Stimulated activated CD8-positive, alpha-beta memory T cell treated with anti-CD3 and anti-CD28 coated beads, Interleukin-7, amount 100 ng/mL, for 24 hours (primary cell): ENCODE results near the gene GLS2.
"Not testable (repeated sequence)": the region's sequence is repeated elsewhere in the genome, so short reads cannot be mapped to it uniquely, and the experiment has no call there.

Experiments
- DNase-seq: peaks from one replicate; pipeline ENCODE4 v3.0.0-alpha.2; 2020; ENCODE audit warnings: low read depth

The GLS2 gene

DNA sequence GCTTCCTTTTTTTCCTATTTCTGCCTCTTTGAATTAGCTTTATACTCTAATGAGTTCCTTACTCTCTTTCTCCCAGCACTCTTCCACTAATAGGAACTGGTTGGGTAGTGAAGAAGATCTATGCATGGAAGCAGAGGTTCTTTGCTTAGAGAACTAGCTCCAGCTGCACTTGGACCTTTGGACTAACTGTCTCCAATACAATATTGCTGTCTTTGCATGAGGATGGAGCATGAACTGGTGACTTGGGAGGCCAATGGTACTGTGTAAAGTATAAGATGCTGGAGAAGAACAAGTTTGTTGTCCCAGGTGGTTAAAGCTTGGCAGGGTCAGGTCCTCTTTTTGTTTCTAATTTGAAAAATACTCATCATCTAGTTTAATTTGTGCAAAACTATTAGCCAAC is 2.4 kb upstream of the GLS2 start:
- DNase-seq: no peak

DNA sequence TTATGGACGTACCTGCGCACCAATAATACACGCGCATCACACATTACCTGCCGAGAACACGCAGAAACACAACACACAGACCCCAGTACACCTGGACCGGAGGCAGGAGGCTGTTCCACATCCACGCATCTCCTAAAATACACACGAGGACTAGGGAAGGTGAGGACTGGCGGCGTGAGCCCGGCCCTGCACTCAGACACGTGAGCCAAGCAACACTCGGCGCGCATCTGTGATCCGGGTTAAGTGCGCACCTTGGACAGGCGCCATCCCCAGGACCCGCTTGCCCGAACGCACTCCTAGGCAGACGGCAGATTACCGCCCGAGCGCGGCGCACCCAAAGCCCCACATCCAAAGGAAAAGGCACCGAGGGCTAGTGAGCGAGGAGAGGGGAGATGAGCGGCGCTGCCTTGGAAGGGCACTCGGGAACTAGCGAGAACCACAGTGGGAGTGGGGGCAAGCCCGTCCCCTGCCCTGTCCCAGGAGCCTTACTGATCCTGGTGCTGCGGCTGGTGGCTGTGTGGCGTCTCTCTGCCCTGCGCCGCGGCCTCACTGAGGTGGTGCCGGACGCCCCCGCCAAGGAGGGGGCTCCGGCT is 417 bp downstream of the GLS2 start:
- no peak for DNase-seq

DNA sequence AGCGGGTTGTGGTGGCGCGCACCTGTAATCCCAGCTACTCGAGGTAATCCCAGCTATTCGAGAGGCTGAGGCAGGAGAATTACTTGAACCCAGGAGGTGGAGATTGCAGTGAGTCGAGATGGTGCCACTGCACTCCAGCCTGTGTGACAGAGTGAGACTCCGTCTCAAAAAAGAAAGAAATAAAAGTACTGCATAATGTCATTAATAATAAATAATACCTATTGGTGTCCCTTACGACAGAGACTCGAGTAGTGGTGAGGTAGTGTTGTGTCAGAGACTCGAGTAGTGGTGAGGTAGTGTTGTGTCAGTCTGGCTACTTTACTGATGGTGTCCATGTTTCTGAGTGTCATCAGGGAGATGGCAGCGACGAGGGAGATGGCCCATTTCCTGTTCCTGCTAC is 1.3 kb downstream of the GLS2 start:
- no peak for DNase-seq

DNA sequence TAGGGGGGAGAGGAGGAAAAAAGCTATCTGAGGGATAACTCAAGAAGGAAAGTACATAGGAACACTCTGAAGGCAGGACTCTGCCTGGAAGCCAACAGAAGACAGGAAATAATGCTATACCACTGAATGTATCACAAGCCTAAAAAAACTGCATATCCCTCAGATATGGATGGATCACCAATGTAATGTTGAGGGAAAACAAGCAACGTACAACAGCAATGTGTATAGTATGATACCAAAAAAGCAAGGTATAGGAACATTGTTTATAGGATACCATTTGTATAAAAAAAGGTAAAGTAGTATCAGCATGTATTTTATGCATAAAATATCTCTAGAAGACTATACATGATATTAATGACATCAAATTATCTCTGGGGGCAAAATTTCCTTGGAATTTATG is 3.4 kb downstream of the GLS2 start:
- DNase-seq: no peak

DNA sequence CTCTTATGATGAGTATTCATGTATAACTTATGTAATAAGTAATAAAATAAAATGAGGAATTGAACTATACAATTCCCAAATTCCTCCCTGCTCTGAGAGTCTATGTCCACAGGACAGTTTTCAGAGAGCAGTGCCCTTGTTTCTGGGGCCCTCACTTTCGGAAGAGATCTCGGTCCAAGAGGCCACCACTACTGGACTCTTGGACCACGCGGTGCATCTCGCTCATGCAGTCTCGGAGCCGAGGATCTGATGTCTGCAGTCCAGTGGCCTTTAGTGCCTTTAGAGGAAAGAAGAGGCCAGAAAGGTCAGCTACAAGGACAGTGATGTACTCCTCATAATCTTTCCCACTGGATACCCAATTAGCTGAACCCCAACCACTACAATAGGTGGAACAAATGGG is 8.3 kb downstream of the GLS2 start:
- DNase-seq: no peak

DNA sequence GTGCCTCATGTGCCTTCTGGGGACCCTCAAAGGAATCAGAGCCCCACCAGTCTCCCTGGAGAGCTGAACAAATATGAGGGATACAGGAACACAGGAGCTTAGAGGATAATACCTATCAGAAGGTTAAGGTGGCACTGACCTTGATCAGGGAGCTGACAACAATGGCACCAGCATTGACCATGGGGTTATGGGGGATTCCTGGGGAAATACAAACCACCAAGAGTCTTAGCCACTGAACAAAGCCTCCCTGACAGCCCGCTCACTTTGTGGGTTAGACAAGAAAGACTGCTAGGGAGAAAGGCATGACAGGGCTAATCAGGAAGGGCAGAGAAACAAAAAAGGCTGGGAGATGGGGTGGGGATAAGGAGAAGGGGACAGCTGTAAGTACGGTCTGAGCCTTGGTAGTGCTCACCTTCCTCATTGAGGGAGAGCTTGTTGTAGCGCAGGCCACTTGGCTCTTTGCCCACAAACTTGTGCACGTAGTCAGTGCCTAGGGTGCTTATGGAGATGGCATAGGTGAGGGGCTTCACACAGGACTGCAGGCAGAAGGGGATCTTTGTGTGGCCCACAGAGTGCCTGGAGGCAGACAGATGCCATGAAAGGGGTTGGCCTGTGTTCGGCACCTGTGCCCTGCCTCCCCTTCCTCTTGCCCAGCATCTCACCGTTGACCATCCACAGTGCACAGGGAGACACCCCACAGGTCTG is 10.3 kb downstream of the GLS2 start:
- no peak for DNase-seq

DNA sequence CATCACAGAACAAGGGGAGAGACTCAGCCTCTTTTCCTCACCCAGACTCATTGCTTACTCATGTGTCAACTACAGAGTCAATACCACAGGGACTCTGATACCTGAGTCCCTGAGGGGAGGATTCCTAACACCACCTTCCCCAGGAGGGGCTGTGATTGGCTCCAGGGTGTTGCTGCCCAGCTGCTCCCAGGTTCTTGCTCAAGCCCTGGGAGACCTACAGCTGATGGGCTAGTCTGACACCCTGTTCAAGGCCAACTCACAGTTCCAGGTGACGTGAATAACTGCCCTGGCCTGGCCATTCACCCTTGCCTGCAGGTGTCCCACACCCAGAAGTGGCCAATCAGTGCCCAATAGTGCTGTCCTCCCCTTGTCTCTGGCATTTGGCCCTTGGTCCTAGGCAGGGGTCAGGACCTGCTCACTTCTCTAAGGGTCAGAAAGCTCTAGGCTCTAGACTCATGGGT is 11.0 kb downstream of the GLS2 start:
- DNase-seq: no peak

DNA sequence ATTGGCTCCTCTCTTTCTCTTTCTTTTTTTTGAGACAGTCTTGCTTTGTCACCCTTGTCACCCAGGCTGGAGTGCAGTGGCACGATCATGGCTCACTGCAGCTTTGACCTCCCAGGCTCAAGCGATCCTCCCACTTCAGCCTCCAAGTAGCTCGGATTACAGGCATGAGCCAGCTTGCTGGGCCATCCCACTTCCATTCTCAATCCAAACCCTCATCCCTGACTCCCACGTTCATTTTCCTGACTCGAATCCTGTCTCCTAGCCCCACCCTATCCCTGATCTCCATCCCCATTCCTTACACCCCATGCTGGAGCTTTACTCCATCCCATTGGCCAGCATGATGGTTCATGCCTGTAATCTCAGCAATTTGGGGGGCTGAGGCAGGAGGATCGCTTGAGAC is 11.8 kb downstream of the GLS2 start:
- no peak for DNase-seq

DNA sequence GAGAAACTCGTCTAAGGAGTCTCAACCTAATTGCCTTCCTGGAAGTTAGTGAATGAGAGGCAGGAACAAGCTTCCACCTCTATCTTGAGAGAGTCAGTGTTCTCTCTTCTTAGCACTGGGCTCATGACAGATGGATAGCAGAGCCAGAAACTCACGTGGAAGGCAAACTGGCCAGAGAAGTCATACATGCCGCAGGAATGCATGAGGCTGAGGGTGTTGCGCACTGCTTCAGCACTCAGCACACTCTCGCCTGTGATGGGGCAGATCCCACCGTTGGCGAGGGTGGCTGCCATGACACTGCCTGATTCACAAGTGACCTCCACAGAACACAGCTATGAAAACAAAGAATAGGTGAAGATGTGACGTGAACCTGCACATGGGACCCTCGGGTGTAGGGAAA is 13.6 kb downstream of the GLS2 start:
- no peak for DNase-seq

DNA sequence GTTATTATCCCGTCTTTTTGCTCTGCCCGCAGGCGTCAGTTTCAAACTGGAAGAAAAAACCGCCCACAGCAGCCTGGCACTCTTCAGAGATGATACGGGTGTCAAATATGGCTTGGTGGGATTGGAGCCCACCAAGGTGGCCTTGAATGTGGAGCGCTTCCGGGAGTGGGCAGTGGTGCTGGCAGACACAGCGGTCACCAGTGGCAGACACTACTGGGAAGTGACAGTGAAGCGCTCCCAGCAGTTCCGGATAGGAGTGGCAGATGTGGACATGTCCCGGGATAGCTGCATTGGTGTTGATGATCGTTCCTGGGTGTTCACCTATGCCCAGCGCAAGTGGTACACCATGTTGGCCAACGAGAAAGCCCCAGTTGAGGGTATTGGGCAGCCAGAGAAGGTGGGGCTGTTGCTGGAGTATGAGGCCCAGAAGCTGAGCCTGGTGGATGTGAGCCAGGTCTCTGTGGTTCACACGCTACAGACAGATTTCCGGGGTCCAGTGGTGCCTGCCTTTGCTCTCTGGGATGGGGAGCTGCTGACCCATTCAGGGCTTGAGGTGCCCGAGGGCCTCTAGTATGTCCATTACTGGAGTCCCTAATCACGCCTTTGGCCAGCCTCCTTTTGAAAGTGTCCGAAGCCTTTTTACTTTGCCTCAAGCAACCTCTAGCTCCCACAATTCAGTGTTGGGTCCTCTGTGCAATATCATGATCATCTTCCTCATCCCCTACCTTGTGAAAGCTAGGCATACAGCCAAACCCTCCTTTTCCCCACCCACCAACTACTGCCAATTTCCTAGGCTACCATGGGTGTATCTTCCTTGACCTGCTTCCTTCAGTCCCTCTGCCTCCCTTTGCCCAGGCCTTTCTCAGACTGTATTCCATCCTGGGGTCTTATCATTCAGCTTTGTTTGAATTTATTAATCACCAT is 18.7 kb downstream of the GLS2 start:
- no peak for DNase-seq

DNA sequence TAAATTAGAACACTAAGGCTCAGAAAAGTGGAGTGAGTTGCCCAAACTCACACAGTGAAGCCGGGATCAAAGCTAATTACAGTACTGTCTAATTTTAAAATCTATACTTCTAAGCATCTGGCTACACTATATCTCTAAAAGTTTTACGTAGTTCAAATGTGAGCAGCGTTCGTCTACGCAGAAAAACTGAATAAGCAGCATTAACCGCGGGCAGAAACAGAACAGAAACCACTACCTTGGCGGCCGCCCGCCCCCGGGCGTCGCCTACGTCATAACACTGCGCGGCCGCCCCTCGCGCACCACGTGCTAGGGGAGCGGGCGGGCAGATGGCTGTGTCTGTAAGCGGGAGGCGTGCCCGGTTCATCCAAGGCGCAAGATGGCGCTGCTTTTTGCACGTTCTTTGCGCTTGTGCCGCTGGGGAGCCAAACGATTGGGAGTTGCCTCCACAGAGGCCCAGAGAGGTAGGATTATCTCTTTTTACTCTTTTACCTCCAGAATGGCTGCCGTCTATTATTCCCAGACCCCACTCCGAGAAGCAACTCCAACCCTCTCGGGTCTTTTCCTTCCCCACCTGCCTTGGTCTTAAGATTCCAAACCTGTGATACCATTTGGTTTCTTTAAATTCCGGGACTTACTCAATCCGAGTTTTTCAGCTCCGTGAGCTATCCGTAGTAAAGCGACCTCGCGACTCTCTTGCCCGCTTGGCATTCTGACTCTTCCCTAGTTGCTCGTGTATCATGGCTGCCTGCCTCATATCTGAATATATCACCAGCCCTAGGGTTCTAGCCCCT is 19.6 kb downstream of the GLS2 start, which contains the start of gene SPRYD4:
TSS of gene SPRYD4 (plus strand) at position 363 of the 791 bp plus-strand sequence. CDS start at position 377, 14 bp downstream.
- peak; percentile 84 for DNase-seq

DNA sequence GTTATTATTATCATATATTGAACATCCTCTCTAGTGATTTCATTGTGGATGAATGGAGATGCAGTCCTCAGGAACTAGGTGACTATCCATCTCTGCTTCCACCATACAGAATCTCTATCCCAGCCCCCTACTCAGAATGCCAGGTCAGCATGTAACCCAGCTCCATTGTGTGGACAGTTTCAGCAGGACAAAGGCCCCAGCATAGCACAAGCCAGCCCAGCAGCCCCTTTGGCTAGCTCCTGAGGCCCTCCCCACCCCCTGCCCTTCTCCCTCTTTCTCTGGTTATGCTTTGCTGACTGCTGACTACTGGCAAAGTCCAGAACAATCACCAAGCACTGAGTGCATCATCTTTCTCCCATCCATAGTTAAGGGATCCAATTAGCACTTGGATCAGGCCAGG is 25.4 kb downstream of the GLS2 start:
- no peak for DNase-seq

DNA sequence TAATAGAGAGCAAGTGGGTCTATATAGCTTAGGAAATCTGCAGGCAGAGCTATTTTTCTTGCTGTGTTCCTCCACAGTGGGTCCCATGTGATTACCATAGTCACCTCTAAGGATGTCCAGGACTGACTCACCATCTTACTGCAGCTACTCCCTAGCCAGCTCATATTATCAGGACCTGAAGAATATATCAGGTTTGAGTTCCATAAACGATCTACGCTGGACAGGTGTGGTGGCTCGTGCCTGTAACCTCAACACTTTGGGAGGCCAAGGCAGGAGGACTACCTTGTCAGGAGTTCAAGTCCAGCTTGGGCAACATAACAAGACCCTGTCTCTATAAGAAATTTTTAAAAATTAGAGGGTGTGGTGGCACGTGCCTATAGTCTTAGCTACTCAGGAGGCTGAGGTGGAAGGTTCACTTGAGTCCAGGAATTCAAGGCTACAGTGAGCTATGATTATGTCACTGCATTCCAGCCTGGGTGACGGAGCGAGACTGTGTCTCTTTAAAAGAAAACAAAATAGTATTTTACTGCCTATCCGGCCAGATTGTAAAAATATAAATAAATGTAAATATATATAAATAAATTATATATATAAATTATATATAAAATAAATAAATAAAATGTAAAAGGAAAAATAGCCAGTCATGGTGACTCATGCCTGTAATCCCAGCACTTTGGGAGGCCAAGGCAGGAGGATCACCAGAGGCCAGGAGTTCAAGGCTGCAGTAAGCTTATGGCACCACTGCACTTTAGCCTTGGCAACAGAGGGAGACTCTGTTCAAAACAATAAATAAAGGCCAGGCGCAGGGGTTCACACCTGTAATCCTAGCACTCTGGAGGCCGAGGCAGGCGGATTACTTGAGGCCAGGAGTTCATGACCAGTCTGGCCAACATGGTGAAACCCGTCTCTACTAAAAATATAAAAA is 26.5 kb downstream of the GLS2 start:
- no peak for DNase-seq

DNA sequence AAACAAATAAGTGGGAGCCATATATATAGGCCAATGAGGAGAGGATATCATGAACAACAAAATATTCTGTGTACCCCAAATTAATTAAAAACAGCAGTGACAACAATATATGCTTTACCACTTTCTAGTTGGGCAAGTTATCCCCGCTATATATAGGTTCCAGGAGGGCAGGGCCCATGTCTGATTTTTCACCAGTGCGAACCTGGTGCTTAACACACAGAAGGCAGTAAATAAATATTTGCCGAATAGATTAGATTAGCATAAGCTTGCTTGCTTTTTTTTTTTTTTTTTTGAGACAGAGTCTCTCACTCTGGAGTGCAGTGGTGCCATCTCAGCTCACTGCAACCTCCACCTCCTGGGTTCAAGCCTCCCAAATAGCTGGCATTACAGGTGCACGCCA is 30.1 kb downstream of the GLS2 start:
- DNase-seq: no peak

DNA sequence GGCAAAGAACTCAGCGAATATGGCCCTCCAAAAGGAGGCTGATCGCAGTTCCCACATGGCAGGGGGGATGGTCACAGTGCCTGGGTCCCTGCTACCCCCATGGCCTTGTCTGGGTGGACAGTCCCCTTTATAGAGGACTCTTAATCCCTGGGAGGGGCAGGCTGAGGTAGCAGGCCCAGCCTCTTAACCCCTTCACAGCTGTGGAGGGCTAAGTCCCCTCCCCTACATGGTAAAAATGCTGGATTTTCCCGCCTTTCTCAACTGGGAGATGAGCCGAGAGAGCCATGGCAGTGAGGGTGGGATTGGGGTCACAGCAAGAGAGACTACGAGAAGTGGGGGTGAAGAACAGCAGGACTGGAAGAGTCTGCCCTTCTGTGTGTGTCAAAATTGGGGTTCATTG is 33.4 kb downstream of the GLS2 start, which contains the start of gene MIP:
TSS of gene MIP (minus strand) at position 101 of the 400 bp plus-strand sequence. CDS start at position 57, 44 bp downstream.
- no peak for DNase-seq

DNA sequence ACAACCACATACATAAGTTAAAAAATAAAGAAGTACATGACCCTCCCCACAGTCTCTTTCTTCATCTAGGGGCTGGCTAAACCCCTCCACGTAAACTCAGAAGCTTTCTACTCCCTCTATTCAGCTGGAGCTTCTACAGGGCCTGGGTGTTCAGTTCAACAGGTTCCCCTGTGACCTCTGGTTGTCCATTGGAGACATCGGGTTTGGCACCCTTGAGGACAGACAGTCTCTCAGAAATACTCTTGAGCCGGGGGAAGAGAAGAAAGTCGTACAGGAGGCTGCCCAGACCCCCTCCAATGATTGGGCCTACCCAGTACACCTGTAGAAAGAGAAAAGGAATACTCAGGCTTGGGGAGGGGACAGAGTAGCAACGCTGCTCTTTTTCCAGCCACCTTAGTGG is 36.8 kb downstream of the GLS2 start:
- no peak for DNase-seq

DNA sequence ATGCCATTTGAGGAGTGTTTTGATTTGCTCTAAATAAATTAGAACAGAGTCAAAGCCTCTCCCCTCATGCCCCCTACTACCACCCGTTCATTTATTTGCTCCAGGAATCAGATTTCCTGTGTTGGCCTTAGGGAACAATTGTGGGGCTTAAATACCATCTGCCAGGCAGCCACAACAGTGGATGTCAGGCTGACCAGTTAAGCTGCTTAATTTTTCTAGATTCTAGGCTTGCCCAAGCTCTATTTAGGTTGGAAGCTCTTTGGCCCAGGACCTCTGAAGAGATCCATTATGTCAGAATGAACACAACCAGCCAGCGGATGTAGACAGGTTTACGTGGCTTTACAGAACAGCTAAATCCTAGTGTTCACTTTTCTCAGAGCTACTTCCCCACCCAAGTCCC is 37.7 kb downstream of the GLS2 start:
- no peak for DNase-seq

DNA sequence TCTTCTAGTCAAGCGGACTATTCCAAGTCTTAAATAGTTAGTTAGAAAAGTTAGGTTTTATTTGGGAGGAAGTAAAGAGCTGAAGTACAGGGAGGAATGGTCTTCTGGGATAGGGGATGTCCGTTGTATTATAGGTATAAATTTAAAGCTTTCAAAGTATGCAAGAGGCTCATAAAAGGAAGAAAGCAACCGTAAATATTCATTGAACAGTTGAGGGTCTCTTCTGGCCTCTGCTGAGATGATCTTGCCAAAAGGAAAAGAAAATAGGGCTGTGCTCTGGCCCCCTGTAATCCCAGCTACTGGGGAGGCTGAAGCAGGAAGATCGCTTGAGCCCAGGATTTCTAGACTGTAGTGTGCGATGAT is 38.4 kb downstream of the GLS2 start:
- DNase-seq: no peak

DNA sequence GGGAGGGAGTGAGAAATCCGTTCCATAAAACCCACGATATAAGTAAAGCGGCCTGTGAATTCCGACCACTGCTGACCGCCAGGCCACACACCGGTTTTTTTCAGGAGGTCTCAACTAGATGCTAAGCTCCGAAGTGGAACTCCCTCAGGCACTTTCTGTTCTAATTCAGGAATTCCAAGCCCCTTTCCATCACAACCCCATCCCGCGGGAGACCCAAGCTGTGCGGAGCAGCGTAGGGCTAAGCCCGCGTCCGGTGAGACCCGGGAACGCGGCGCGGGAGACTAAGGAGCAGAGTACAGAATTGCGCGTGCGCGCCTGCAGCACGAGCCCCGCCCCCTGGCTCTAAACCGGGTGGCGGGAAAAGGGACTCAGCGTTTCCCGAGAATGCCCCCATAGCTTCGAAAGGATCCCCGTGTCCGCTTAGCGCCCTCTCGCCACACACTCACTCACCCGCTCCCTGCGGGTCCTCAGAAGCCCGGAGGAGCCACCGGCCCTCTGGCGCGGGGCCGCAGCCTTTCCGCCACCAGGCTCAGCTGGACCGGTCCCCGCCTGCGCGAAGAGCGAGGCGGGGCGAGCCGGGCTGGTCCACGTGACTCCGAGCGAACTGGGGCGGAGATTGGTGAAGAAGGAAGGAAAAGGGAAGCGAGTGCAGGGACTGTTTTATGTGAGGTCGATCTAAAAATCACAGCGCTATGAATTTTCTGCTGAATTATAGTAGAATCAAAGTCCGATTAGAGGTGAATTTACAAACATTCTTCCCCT is 38.9 kb downstream of the GLS2 start, which contains the start of gene TIMELESS:
TSS of gene TIMELESS (minus strand) at position 567 of the 762 bp plus-strand sequence. CDS start 15,256 bp downstream, outside the sequence.
- DNase-seq: peak; percentile 66

DNA sequence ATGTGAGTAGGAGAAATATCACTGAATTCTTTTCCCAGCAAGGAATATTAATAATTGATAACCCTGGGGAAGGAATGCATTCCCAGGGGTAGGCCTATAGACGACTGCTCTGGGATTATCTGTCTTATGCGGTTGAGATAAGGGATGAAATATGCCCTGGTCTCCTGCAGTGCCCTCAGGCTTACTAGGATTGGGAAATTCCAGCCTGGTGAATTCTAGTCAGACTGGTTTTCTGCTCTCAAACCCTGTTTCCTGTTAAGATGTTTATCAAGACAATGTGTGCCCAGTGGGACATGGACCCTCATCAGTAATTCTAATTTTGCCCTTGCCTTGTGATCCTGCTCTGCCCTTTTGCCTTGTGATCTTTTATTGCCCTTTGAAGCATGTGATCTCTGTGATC is 44.8 kb downstream of the GLS2 start:
- DNase-seq: not testable (repeated sequence)
